Activated naive CD8-positive, alpha-beta T cell treated with anti-CD3 and anti-CD28 coated beads, Interleukin-2, amount 50 U/mL, for 24 hours (primary cell): Measurements from ENCODE around the gene SSPN.

ENCODE experiments used
- ATAC-seq: fragments of 150-1000 bp; cut with Tn5 transposase; one replicate; pipeline ENCODE4 v1.10.0; 2021
- DNase-seq: peaks from one replicate; pipeline ENCODE4 v3.0.0; 2021
- H3K27ac Mint-ChIP-seq: one replicate; pipeline ENCODE4 v1.8.0; 2021; ENCODE audit warnings: mild to moderate bottlenecking, mixed read lengths
- H3K27me3 Mint-ChIP-seq: one replicate; pipeline ENCODE4 v1.8.0; 2021; ENCODE audit warnings: mixed read lengths
- H3K36me3 Mint-ChIP-seq: one replicate; pipeline ENCODE4 v1.8.0; 2021; ENCODE audit warnings: low read depth, mixed read lengths
- H3K4me1 Mint-ChIP-seq: one replicate; pipeline ENCODE4 v1.8.0; 2021; ENCODE audit warnings: mixed read lengths
- H3K4me3 Mint-ChIP-seq: one replicate; pipeline ENCODE4 v1.8.0; 2021; ENCODE audit warnings: mild to moderate bottlenecking, moderate library complexity, mixed read lengths
- H3K9me3 Mint-ChIP-seq: one replicate; pipeline ENCODE4 v1.8.0; 2021; ENCODE audit warnings: mixed read lengths

Gene SSPN

GRCh38 chr12:26287671-26288381, 92.5 kb downstream of the SSPN start:
- H3K9me3 Mint-ChIP-seq, result no peaks in the 10 kb centered on the region

GRCh38 chr12:26290565-26290964, 95.2 kb downstream of the SSPN start:
- Mint-ChIP-seq H3K4me1 (peaks cover 8% of the 10 kb centered on the region), H3K27me3 (no peaks in the 10 kb centered on the region), H3K4me3 (no peak overlapping the region), H3K9me3 (no peaks in the 10 kb centered on the region), H3K36me3 (no peaks in the 10 kb centered on the region), H3K27ac (no peak overlapping the region)
- DNase-seq (no peak), ATAC-seq (no peak)

More at GRCh38 chr12:26287671-26288381, 92.5 kb downstream of the SSPN start:
- no peak for DNase-seq
- no peak overlapping the region for H3K27ac Mint-ChIP-seq
- H3K27me3 Mint-ChIP-seq, result no peaks in the 10 kb centered on the region
- no peak overlapping the region for H3K4me3 Mint-ChIP-seq
- H3K36me3 Mint-ChIP-seq, result no peaks in the 10 kb centered on the region
- H3K4me1 Mint-ChIP-seq, result peaks cover 8% of the 10 kb centered on the region
- no peak for ATAC-seq

DNA sequence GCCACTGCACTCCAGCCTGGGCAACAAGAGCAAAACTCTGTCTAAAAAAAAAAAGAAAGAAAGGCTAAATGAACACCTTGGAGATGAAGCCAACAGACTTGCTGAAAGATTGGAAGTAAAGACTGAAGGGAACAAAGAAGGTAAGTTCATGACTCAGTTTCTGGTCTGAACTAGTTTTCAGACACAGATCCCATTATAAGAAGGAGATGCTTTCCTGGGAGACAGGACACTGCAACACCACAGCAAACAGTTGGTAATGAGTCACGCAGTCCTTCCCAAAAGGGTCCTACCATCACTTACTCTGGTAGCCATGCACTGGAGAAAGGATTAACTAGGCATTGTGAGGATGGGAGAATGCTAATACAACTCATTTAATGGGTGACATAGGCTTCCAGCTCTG, 97.2 kb downstream of the SSPN start:
- Mint-ChIP-seq H3K4me3 (no peak overlapping the region), H3K27me3 (peaks cover 3% of the 10 kb centered on the region), H3K9me3 (peaks cover 4% of the 10 kb centered on the region), H3K36me3 (no peaks in the 10 kb centered on the region), H3K4me1 (peaks cover 14% of the 10 kb centered on the region), H3K27ac (no peak overlapping the region)
- no peak for ATAC-seq
- no peak for DNase-seq

- no peaks in the 10 kb centered on the region for H3K36me3 Mint-ChIP-seq
- no peak overlapping the region for H3K4me3 Mint-ChIP-seq
- H3K27me3 Mint-ChIP-seq, result peaks cover 3% of the 10 kb centered on the region
- peaks cover 4% of the 10 kb centered on the region for H3K9me3 Mint-ChIP-seq
- no peak overlapping the region for H3K27ac Mint-ChIP-seq
- DNase-seq (no peak), ATAC-seq (no peak)
- peaks cover 24% of the 10 kb centered on the region for H3K4me1 Mint-ChIP-seq
These were observed 98.2 kb downstream of the SSPN start for GRCh38 chr12:26293612-26294011.

GRCh38 chr12:26295001-26295400, 99.6 kb downstream of the SSPN start:
- peaks cover 4% of the 10 kb centered on the region for H3K9me3 Mint-ChIP-seq
- peaks cover 3% of the 10 kb centered on the region for H3K27me3 Mint-ChIP-seq
- H3K36me3 Mint-ChIP-seq, result no peaks in the 10 kb centered on the region
- ATAC-seq (no peak), DNase-seq (no peak)
- peaks cover 37% of the 10 kb centered on the region for H3K4me1 Mint-ChIP-seq
- no peak overlapping the region for H3K27ac Mint-ChIP-seq
- no peak overlapping the region for H3K4me3 Mint-ChIP-seq

DNA sequence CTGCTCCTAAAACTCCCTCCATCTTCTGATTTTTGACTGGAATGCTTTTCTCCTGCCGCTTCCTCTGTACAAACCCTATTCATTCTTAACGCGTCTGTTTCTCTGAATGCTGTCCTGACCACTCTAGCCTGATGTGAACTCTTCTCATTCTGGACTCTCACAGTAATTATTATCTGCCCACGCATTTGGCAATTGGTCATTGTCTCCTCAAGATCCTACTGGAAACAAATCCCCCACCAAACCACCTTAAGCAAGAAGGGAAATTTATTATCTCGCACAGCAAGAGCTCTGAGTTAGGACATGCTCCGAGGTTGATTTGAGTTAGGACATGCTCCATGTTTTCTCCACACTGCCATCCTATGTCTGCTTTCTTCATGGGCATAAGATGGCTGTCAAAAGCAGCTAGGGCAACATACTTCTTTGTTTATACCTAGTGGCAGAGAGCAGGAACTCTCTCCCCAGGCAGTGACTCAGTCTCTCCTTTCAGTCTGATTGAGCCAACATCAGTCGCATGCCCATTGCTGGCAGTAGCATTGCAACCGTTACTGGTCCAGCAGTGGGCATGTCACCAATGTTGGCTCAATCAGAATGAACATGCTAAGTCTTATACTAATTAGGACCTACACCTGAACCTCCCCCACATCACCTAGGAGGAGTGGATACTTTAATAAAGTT, 102.2 kb downstream of the SSPN start:
- DNase-seq (peak; percentile 20), ATAC-seq (peak; percentile 56)
- Mint-ChIP-seq H3K27ac (peak overlapping the region; percentile 16), H3K27me3 (peaks cover 9% of the 10 kb centered on the region), H3K36me3 (no peaks in the 10 kb centered on the region), H3K9me3 (peaks cover 4% of the 10 kb centered on the region), H3K4me3 (no peak overlapping the region), H3K4me1 (peaks cover 29% of the 10 kb centered on the region)

GRCh38 chr12:26298785-26299621, 103.6 kb downstream of the SSPN start:
- ATAC-seq, result peak; percentile 98

DNA sequence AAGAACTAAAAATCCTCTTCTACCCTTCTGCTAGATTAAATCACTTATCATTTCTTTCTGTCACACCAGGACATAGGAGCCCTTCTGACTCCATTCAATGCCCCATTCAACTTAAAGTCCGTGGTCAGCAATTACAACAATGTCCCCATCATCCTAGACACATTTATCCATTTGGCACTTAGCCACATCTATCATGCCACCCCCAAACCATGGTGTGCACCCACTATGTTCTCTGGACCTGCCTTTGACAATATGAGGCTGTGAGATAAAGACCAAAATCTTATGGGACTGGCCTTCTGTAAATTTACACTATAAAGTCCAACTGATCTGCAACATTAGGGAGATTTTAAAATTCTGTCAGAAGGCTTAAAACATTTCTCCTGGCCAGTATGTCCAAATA, 104.4 kb downstream of the SSPN start:
- ATAC-seq, result no peak
- H3K4me3 Mint-ChIP-seq, result no peak overlapping the region
- H3K27ac Mint-ChIP-seq, result no peak overlapping the region
- H3K9me3 Mint-ChIP-seq, result peaks cover 4% of the 10 kb centered on the region
- DNase-seq, result no peak
- no peaks in the 10 kb centered on the region for H3K36me3 Mint-ChIP-seq
- H3K4me1 Mint-ChIP-seq, result peaks cover 29% of the 10 kb centered on the region
- H3K27me3 Mint-ChIP-seq, result peaks cover 16% of the 10 kb centered on the region

More at GRCh38 chr12:26298785-26299621, 103.6 kb downstream of the SSPN start:
- no peak for DNase-seq
- no peaks in the 10 kb centered on the region for H3K36me3 Mint-ChIP-seq
- H3K4me1 Mint-ChIP-seq, result peaks cover 29% of the 10 kb centered on the region
- H3K9me3 Mint-ChIP-seq, result peaks cover 4% of the 10 kb centered on the region
- H3K27ac Mint-ChIP-seq, result peak overlapping the region; percentile 52
- no peak overlapping the region for H3K4me3 Mint-ChIP-seq
- peaks cover 14% of the 10 kb centered on the region for H3K27me3 Mint-ChIP-seq
